ENCODE measurements around the gene UBL5. TPM values are rescaled to one million over a fixed set of nuclear protein-coding genes. Genes with fewer than 3 reads are reported as not detected.
"Not testable (repeated sequence)": the region's sequence is repeated elsewhere in the genome, so short reads cannot be mapped to it uniquely, and the experiment has no call there.

The UBL5 gene
- 246 TPM for polyA plus RNA-seq (2013, experiment 1 of 2; ENCODE audit: insufficient read length)
- 151 TPM for polyA plus RNA-seq (2013, experiment 2 of 2; ENCODE audit: insufficient read length)

DNA sequence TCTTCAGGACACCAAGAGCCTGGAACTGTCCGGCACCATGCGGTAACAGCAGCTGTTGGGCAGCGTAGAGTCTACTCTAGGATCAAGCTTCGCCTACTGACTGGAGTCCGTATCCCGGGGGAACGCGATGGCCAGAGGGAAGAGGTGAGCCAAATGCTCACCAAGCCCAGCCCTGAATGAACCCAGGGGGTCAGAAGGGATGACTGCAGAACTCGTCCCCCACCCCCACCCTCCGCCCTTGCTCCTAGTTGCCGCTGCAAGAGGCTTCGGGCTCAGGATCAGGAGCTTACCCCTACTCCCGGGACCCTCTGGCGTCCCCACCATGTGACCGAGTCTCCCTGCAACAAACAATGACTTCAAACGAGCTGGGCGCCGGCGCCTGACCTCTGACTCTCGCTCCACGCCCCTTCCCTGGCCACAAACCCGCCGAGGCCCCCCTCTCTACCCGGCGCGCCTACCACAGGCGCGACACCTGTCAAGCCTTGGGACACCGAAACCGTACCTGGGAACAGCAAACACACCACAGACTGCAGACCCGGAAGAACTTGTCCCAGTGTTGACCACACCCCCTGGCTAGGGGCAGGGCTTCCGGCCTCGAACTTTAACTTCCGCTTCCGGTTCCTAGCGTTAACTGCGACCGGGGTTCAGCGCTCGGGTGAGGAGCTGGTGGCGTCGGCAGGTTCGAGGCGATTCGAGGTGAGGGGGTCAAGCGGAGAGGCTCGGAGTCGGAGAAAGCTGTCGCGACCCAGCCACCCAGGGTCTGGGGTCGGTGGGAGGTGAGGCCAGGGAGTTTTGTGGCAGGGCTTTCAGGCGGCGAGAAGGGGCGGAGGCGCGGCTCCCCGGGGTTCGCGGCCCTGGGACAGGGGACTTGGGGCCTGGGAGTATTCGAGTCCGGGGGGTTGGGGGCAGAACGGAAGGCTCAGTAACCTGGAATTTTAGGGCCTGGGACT is at the start of gene UBL5:
TSS of gene UBL5 (plus strand) at position 630 of the 950 bp plus-strand sequence. CDS start 420 bp downstream, outside the sequence.
- peak; percentile 87 for DNase-seq

DNA sequence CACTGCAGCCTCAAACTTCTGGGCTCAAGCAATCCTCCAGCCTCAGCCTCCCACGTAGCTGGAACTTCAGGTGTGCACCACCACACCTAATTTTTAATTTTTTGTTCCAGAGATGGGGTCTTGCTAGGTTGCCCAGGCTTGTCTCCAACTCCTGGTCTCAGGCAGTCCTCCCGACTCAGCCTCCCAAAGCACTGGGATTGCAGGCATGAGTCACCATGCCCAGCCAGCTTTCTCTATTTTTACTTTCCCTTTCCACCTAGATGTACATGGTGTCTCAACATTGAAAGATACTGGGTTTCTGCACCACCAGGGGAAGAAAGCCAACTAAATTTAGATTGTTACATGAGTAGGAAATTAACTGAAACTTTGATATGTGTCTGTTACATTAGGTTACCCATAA is 45.4 kb upstream of the UBL5 start:
- peak; percentile 11 for DNase-seq

DNA sequence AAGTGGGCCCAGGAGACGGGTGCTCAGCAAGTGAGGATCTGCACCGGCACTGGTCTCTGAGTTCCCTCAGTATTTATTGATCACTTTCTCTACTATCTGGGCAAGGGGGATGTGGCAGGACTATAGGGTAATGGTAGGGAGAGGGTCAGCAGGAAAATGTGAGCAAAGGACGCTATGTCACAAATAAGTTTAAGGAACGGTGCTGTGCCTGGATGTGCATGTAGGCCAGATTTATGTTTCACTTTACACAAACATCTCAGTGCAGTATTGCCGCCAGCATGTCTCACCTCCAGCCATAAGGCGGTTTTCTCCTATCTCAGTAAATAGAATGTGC is 43.6 kb upstream of the UBL5 start:
- DNase-seq, result not testable (repeated sequence)

GRCh38 chr19:9785367-9786331 is 42.1 kb upstream of the UBL5 start:
- peak; percentile 94 for DNase-seq

- DNase-seq, result no peak
These were observed 41.4 kb upstream of the UBL5 start for GRCh38 chr19:9786342-9786741.

GRCh38 chr19:9786819-9787218 is 40.9 kb upstream of the UBL5 start:
- no peak for DNase-seq

GRCh38 chr19:9788604-9789003 is 39.1 kb upstream of the UBL5 start:
- not testable (repeated sequence) for DNase-seq

- no peak for DNase-seq
These were observed 38.7 kb upstream of the UBL5 start for GRCh38 chr19:9789066-9789465.

DNA sequence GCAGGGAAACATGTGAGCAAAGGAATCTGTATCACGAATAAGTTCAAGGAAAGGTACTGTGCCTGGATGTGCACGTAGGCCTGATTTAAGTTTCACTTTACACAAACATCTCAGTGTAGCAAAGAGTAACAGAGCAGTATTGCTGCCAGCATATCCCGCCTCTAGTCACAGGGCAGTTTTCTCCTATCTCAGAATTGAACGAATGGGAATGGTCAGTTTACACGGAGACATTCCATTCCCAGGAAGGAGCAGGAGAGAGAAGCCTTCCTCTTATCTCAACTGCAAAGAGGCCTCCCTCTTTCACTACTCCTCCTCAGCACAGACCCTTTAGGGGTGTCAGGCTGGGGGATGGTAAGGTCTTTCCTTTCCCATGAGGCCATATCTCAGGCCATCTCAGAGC is 38.1 kb upstream of the UBL5 start:
- DNase-seq, result not testable (repeated sequence)

DNA sequence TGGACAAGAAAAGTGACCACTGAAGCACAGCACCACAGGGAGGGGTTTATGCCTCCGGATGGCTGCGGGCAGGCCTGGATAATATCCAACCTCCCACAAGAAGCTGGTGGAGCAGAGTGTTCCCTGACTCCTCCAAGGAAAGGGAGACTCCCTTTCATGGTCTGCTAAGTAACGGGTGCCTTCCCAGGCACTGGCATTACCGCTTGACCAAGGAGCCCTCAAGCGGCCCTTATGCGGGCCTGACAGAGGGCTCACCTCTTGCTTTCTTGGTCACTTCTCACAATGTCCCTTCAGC is 36.7 kb upstream of the UBL5 start:
- DNase-seq, result not testable (repeated sequence)

- peak; percentile 95 for DNase-seq
These were observed 36.0 kb upstream of the UBL5 start for GRCh38 chr19:9791552-9792205.

DNA sequence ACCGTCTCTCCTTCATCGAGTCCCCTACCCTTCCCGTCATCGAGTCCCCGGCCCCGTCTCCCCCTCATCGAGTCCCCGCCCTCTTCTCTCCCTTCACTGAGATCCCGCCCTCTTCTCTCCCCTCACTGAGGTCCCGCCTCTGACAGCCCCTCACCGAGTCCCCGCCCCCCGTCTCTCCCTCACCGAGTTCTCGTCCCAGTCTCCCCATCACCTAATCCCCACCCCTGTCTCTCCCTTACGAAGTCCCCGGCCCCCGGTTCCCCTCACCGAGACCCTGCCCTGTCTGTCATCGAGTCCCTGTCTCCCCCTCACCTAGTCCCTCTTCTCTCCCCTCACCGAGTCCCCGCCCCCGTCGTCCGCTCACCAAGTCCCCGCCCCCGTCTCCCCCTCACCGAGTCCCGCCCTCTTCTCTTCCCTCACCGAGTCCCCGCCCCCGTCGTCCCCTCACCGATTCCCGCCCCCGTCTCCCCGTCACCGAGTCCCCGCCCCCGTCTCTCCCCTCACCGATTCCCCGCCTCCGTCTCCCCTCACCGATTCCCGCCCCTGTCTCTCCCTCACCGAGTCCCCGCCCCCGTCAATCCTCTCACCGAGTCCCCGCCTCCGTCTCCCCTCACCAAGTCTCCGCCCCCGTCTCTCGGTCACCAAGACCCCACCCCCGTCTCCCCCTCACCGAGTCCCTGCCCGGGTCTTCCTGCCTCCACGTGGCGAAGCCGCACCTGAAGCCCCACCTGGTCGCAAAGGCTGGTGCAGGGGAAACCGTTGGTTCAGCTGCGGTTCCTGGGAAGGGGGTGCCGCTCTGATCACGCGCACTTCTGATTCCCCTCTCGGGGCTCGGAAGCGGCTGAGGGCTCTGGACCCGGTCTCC is 35.3 kb upstream of the UBL5 start:
- peak; percentile 92 for DNase-seq

GRCh38 chr19:9793071-9793591 is 34.6 kb upstream of the UBL5 start:
- peak; percentile 66 for DNase-seq

DNA sequence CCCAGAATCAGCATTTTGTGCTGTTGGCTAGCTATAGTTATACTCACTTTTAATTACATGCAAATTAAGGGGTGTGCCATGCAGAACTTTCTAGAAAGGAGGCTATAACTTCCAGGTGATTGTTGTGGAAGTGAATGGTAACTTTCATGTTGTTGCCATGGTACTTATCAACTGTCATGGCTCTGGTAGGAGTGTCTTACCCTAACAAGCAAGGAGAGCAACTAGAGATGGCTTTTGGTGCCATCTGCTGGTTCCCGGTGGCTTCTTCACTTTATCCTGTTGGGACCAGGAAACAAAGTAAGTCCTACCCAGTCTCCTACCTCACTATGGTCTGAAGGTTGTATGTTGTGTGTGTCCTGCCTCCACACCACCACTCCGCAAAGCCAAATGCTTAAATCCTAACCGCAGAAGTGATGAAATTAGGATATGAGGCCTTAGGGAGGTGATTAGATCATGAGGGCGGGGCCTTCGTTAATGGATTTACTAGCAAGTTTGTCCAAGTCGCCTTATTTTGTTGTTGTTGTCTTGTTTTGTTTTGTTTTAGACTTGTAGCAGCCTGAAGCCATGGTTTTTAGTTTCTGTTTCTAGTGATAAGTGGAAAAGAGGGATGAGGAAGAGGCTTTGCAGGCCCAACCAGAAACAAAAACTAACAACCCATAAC is 31.5 kb upstream of the UBL5 start:
- peak; percentile 87 for DNase-seq

GRCh38 chr19:9797871-9798270 is 29.8 kb upstream of the UBL5 start:
- no peak for DNase-seq

DNA sequence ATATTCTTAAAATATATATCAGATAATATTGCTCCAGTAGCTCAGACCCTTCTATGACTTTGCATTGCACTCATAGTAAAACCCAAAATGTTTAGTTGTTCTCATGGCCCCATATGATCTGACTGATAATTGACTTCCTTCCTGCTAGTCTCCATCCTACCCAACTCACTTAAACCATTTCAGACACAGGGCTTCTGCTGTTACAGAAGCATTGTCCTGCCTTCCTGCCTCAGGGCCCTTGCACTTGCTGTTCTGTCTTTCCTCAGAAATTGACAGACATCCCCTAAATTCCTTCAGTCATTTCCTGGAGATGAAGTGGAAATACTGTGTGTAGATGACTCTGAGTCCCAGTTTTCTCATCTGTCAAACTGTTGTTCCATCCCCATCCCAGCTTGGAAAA is 28.6 kb upstream of the UBL5 start:
- no peak for DNase-seq

- DNase-seq, result no peak
These were observed 25.7 kb upstream of the UBL5 start for GRCh38 chr19:9801976-9802375.

- no peak for DNase-seq
These were observed 20.9 kb upstream of the UBL5 start for GRCh38 chr19:9806803-9807202.

- DNase-seq, result no peak
These were observed 18.6 kb upstream of the UBL5 start for GRCh38 chr19:9808855-9809824.

- no peak for DNase-seq
These were observed 16.6 kb upstream of the UBL5 start for GRCh38 chr19:9811139-9811538.
